ENCODE results near the gene PLA2G4D. TPM values are rescaled to one million over a fixed set of nuclear protein-coding genes. Genes with fewer than 3 reads are reported as not detected.

The PLA2G4D gene
- total RNA-seq, 1 experiment from 2014 or later, result not detected

DNA sequence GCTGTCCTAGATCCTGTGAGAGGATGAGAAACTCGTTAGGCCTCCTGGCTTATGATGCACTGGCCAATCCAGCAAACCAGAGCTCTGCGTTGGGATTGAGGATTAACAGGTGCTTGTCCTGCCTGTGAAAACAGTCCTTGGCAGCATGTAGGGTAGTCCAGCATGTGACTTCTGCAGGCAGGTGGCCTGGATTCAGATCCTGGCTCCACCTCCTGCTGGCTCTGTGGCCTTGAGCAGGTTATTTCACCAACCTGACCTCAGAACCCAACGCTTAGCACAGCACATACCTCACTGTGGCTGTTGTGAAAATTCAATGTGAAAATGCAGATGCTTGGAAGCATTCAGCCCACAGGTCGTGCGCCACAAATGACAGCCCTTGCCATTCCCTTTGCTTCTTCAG lies 33.6 kb downstream of the PLA2G4D start:
- Mint-ChIP-seq H3K27me3 (ENCODE audit: insufficient read depth, unreplicated experiment) (no peaks in the 10 kb centered on the region), H3K27ac (ENCODE audit: low read depth, unreplicated experiment) (no peak overlapping the region), H3K9me3 (ENCODE audit: unreplicated experiment) (no peaks in the 10 kb centered on the region), H3K36me3 (ENCODE audit: insufficient read depth, unreplicated experiment) (peaks cover 6% of the 10 kb centered on the region), H3K4me1 (ENCODE audit: insufficient read depth, unreplicated experiment) (peaks cover 13% of the 10 kb centered on the region), H3K4me3 (ENCODE audit: unreplicated experiment) (no peak overlapping the region)
- CTCF ChIA-PET, result interaction anchor here (0.6 to 15.6 kb wide), 16 partner anchors 9 to 1046 kb away, joined by 3 to 180 read pairs (median 4); no protein-coding TSS in a partner anchor
- no TSS peak for BruUV-seq (replicated peaks)
- POLR2A ChIA-PET, result interaction anchor here (1.3 kb wide), 1 partner anchor 71 kb away, joined by 4 read pairs; no protein-coding TSS in a partner anchor
- TF ChIP-seq, protein P1, sequence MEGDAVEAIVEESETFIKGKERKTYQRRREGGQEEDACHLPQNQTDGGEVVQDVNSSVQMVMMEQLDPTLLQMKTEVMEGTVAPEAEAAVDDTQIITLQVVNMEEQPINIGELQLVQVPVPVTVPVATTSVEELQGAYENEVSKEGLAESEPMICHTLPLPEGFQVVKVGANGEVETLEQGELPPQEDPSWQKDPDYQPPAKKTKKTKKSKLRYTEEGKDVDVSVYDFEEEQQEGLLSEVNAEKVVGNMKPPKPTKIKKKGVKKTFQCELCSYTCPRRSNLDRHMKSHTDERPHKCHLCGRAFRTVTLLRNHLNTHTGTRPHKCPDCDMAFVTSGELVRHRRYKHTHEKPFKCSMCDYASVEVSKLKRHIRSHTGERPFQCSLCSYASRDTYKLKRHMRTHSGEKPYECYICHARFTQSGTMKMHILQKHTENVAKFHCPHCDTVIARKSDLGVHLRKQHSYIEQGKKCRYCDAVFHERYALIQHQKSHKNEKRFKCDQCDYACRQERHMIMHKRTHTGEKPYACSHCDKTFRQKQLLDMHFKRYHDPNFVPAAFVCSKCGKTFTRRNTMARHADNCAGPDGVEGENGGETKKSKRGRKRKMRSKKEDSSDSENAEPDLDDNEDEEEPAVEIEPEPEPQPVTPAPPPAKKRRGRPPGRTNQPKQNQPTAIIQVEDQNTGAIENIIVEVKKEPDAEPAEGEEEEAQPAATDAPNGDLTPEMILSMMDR (IDR thresholded peaks at IDR 0.05; ENCODE audit: unreplicated experiment), result no peak
- DNase-seq (ENCODE audit: unreplicated experiment), result no peak
- intact Hi-C loops (cut with micrococcal nuclease), result no loop called here

DNA sequence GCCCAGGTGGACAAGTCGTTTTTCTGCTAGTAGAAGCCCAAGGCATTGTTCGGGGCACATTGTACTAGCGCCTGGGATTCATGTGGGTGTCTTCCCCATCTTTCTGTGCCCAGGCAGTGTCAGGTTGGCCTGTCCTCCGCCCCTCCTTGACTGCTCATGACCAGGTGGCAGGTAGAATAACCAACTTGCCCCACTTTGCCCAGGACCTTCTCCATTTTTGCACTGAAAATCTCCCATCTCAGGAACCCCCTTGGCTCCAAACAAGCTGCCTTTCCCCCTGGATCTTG lies 33.9 kb downstream of the PLA2G4D start:
- TF ChIP-seq, protein P1 (IDR thresholded peaks at IDR 0.05; ENCODE audit: unreplicated experiment), result no peak
- no peak overlapping the region for H3K27ac Mint-ChIP-seq (ENCODE audit: low read depth, unreplicated experiment)
- H3K4me3 Mint-ChIP-seq (ENCODE audit: unreplicated experiment), result no peak overlapping the region
- H3K36me3 Mint-ChIP-seq (ENCODE audit: insufficient read depth, unreplicated experiment), result peaks cover 6% of the 10 kb centered on the region
- intact Hi-C loops (cut with micrococcal nuclease), result no loop called here
- H3K27me3 Mint-ChIP-seq (ENCODE audit: insufficient read depth, unreplicated experiment), result no peaks in the 10 kb centered on the region
- H3K9me3 Mint-ChIP-seq (ENCODE audit: unreplicated experiment), result no peaks in the 10 kb centered on the region
- peaks cover 13% of the 10 kb centered on the region for H3K4me1 Mint-ChIP-seq (ENCODE audit: insufficient read depth, unreplicated experiment)
- no TSS peak for BruUV-seq (replicated peaks)
- POLR2A ChIA-PET, result interaction anchor here (1.3 kb wide), 1 partner anchor 71 kb away, joined by 4 read pairs; no protein-coding TSS in a partner anchor
- DNase-seq (ENCODE audit: unreplicated experiment), result no peak
- CTCF ChIA-PET, result interaction anchor here (0.6 to 15.6 kb wide), 16 partner anchors 10 to 1046 kb away, joined by 3 to 180 read pairs (median 4); no protein-coding TSS in a partner anchor

DNA sequence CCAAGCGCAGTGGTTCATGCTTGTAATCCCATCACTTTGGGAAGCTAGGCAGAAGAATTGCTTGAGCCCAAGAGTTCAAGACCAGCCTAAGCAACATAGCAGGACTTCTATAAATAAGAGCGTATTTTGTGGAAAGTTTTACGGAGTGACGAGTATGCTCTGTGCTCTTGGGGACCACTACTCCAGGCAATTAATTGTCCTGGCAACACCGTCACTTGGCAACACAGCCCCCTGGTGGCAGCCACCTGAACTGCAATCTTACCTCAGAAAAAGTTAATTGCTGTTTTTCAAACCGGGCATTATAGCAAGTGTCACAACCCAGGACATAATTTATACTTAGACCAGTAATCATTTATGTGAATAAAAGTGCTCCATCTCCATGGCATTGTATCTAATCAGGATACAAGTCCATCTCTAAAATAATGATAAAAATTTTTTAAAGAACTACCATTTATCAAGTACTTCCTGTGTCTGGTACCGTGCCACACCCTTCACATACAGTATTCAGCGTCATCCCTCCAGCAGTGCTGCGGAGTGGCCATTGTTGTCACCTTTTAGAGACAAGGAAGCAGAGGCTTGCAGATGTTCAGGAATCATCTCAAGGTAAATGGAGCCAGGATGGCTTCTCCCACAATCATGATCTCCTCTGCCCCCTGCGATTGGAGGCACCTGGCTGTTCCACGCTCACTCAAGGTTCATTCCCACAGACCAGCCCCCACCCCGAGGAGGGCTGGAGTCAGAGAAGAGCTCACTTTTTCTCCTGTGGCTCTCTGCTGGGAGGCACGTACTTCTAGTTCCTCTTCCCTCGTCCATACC lies 34.5 kb downstream of the PLA2G4D start:
- Mint-ChIP-seq H3K36me3 (ENCODE audit: insufficient read depth, unreplicated experiment) (peaks cover 6% of the 10 kb centered on the region), H3K4me1 (ENCODE audit: insufficient read depth, unreplicated experiment) (peaks cover 13% of the 10 kb centered on the region), H3K27me3 (ENCODE audit: insufficient read depth, unreplicated experiment) (no peaks in the 10 kb centered on the region), H3K9me3 (ENCODE audit: unreplicated experiment) (no peaks in the 10 kb centered on the region), H3K4me3 (ENCODE audit: unreplicated experiment) (no peak overlapping the region), H3K27ac (ENCODE audit: low read depth, unreplicated experiment) (no peak overlapping the region)
- POLR2A ChIA-PET, result interaction anchor here (0.7 to 1.6 kb wide), 5 partner anchors 9 to 116 kb away, joined by 3 to 4 read pairs (median 3); partner anchors contain the start of gene EHD4
- intact Hi-C loops (cut with micrococcal nuclease), result loop anchor here (1.0 to 5.0 kb wide), 2 partner anchors 71 to 88 kb away; partner anchors contain the start of gene EHD4
- peak; percentile 57 for DNase-seq (ENCODE audit: unreplicated experiment)
- CTCF ChIA-PET, result interaction anchor here (0.6 to 15.6 kb wide), 19 partner anchors 10 to 523 kb away, joined by 3 to 180 read pairs (median 3); no protein-coding TSS in a partner anchor
- no TSS peak for BruUV-seq (replicated peaks)
- TF ChIP-seq, protein P1 (IDR thresholded peaks at IDR 0.05; ENCODE audit: unreplicated experiment), result peak; percentile 92

DNA sequence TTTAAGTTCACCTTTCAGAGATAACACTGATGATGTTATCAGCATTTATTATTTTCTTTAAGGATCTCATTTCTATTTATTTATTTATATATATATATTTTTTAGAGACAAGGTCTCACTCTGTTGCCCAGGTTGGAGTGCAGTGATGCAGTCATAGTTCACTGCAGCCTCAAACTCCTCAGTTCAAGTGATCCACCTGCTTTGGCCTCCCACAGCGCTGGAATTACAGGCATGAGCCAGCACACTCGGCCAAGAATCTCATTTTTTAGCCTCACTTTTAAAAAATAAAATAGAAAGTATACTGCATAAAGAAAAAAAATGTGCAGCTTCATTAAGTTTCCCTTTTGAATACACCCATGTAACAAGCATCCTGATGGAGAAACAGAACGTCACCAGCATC lies 35.6 kb downstream of the PLA2G4D start:
- no peak for DNase-seq (ENCODE audit: unreplicated experiment)
- Mint-ChIP-seq H3K9me3 (ENCODE audit: unreplicated experiment) (no peaks in the 10 kb centered on the region), H3K27me3 (ENCODE audit: insufficient read depth, unreplicated experiment) (no peaks in the 10 kb centered on the region), H3K4me1 (ENCODE audit: insufficient read depth, unreplicated experiment) (peaks cover 13% of the 10 kb centered on the region), H3K4me3 (ENCODE audit: unreplicated experiment) (no peak overlapping the region), H3K36me3 (ENCODE audit: insufficient read depth, unreplicated experiment) (peaks cover 6% of the 10 kb centered on the region), H3K27ac (ENCODE audit: low read depth, unreplicated experiment) (no peak overlapping the region)
- ChIA-PET POLR2A (interaction anchor here (1.4 to 1.6 kb wide), 2 partner anchors 86 to 115 kb away, joined by 3 to 4 read pairs; partner anchors contain the start of gene EHD4), CTCF (interaction anchor here (1.1 to 9.3 kb wide), 8 partner anchors 10 to 96 kb away, joined by 3 to 159 read pairs (median 5); no protein-coding TSS in a partner anchor)
- intact Hi-C loops (cut with micrococcal nuclease), result loop anchor here (1.0 to 5.0 kb wide), 2 partner anchors 69 to 86 kb away; partner anchors contain the start of gene EHD4
- TF ChIP-seq, protein P1 (IDR thresholded peaks at IDR 0.05; ENCODE audit: unreplicated experiment), result no peak
- BruUV-seq (replicated peaks), result no TSS peak

Measured in MCF 10A (cell line).